Loucy (cell line): Measurements from ENCODE around the gene MINDY4.

Source experiments
- H2AFZ ChIP-seq: fragments of 200-600 bp; sonication (generic); 2 replicates; pipeline ENCODE4 v1.6.0; 2016; ENCODE audit warnings: antibody characterized with exemption, mild to moderate bottlenecking, low read length, moderate library complexity
- H3F3A ChIP-seq: fragments of 200-600 bp; 2 replicates; pipeline ENCODE4 v1.6.0; 2016; ENCODE audit warnings: antibody characterized with exemption, low read depth, mild to moderate bottlenecking
- H3K27me3 ChIP-seq: fragments of 200-600 bp; sonication (generic); 2 replicates; pipeline ENCODE4 v1.6.1; 2014; ENCODE audit warnings: low read length, mild to moderate bottlenecking; ENCODE audit not compliant: insufficient read depth, poor library complexity, severe bottlenecking
- H3K36me3 ChIP-seq: fragments of 200-600 bp; sonication (generic); 2 replicates; pipeline ENCODE4 v1.6.1; 2016; ENCODE audit warnings: low read length; ENCODE audit not compliant: insufficient read depth
- H3K4me1 ChIP-seq: fragments of 200-600 bp; sonication (generic); 2 replicates; pipeline ENCODE4 v1.5.1; 2014; ENCODE audit warnings: low read length, mild to moderate bottlenecking; ENCODE audit not compliant: insufficient read depth, poor library complexity, severe bottlenecking
- H3K4me2 ChIP-seq: fragments of 200-600 bp; sonication (generic); 2 replicates; pipeline ENCODE4 v1.6.0; 2014; ENCODE audit warnings: antibody characterized with exemption, low read length, low read depth, mild to moderate bottlenecking; ENCODE audit not compliant: poor library complexity, severe bottlenecking
- H3K4me3 ChIP-seq: fragments of 200-600 bp; sonication (generic); 2 replicates; pipeline ENCODE4 v1.5.1; 2014; ENCODE audit warnings: low read length, mild to moderate bottlenecking, mixed read lengths; ENCODE audit not compliant: poor library complexity, severe bottlenecking
- H3K79me2 ChIP-seq: fragments of 200-600 bp; sonication (generic); 2 replicates; pipeline ENCODE4 v1.6.1; 2014; ENCODE audit warnings: low read length; ENCODE audit not compliant: insufficient read depth
- H3K9ac ChIP-seq: fragments of 200-600 bp; sonication (generic); 2 replicates; pipeline ENCODE4 v1.6.0; 2014; ENCODE audit warnings: mild to moderate bottlenecking, low read depth, low read length, moderate library complexity; ENCODE audit not compliant: poor library complexity, severe bottlenecking
- H3K9me2 ChIP-seq: fragments of 200-600 bp; sonication (generic); replicated peaks from 2 replicates; pipeline ENCODE4 v1.6.1; 2016; ENCODE audit warnings: low read depth, low read length, mixed read lengths
- H3K9me3 ChIP-seq: fragments of 200-600 bp; sonication (generic); 2 replicates; pipeline ENCODE4 v1.6.1; 2014; ENCODE audit warnings: mild to moderate bottlenecking, antibody characterized with exemption, low read length, low read depth; ENCODE audit not compliant: insufficient read depth
- H4K20me1 ChIP-seq: fragments of 200-600 bp; sonication (generic); 2 replicates; pipeline ENCODE4 v1.6.0; 2014; ENCODE audit warnings: antibody characterized with exemption, low read length, mild to moderate bottlenecking; ENCODE audit not compliant: insufficient read depth, poor library complexity, severe bottlenecking
- CTCF ChIP-seq: fragments of 200-600 bp; sonication (generic); conservative IDR thresholded peaks from 2 replicates; pipeline ENCODE4 v1.5.1; 2014; ENCODE audit warnings: mild to moderate bottlenecking, antibody characterized with exemption, low read length
- EZH2phosphoT487 ChIP-seq: fragments of 200-600 bp; IDR thresholded peaks from 2 replicates; pipeline ENCODE4 v1.6.1; 2018; ENCODE audit warnings: antibody characterized with exemption, mild to moderate bottlenecking, moderate library complexity, borderline replicate concordance

MINDY4 gene

DNA sequence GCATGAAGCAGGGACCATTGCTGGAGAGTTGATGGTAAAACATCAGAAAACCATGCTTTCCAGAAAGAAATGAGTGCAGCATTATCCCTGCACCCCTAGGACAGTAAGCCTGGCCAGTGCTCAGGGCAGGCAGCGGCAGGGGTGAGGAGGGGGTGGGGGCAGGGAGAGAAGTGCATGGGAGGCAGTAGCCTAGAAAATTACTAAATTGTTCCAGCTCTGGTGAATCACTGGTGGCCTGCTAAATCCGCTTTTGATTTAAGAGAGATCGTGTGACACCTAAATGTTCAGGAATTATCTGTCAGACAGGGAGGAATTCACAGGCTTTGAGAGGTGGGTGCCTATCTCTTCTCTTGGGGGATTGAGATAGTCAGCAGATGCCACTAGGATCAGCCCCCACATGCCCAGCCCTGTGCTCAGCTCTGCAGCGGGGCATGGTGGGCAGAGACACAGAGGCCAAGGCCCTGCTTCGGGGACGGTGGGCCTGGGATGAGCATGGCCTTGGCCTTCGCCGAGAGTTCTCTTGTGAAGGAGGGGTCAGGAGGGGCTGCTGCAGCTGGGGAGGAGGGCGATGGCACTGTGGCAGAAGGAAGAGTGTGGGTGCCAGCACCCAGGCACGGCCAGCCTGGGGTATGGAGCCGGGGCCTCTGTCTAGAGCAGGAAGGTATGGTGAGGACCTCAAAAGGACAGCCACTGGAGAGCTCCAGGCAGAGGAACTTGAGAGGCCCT is 135.5 kb downstream of the MINDY4 start:
- Histone ChIP-seq H3K9ac (no peak overlapping the region), H2AFZ (no peak overlapping the region), H3K4me2 (no peak overlapping the region), H3K36me3 (no peaks in the 10 kb centered on the region), H3F3A (no peaks in the 10 kb centered on the region), H3K79me2 (no peaks in the 10 kb centered on the region), H3K27me3 (no peaks in the 10 kb centered on the region), H3K4me3 (no peak overlapping the region), H3K9me2 (no peaks in the 10 kb centered on the region), H3K9me3 (no peaks in the 10 kb centered on the region), H3K4me1 (no peaks in the 10 kb centered on the region), H4K20me1 (no peaks in the 10 kb centered on the region)
- TF ChIP-seq EZH2phosphoT487: no peak
- TF ChIP-seq CTCF: no peak

- no peaks in the 10 kb centered on the region for H3K9me3 ChIP-seq
- H3K4me1 ChIP-seq: no peaks in the 10 kb centered on the region
- H3K9me2 ChIP-seq: no peaks in the 10 kb centered on the region
- TF ChIP-seq EZH2phosphoT487 (no peak), CTCF (no peak)
- H3K4me2 ChIP-seq: no peak overlapping the region
- no peak overlapping the region for H3K9ac ChIP-seq
- no peaks in the 10 kb centered on the region for H3F3A ChIP-seq
- H3K79me2 ChIP-seq: no peaks in the 10 kb centered on the region
- no peak overlapping the region for H2AFZ ChIP-seq
- H4K20me1 ChIP-seq: no peaks in the 10 kb centered on the region
- no peak overlapping the region for H3K4me3 ChIP-seq
- no peaks in the 10 kb centered on the region for H3K27me3 ChIP-seq
- H3K36me3 ChIP-seq: no peaks in the 10 kb centered on the region
Measured at GRCh38 chr7:30907527-30908267, 136.5 kb downstream of the MINDY4 start.

GRCh38 chr7:30908681-30909080 is 137.5 kb downstream of the MINDY4 start:
- no peaks in the 10 kb centered on the region for H3K9me2 ChIP-seq
- no peaks in the 10 kb centered on the region for H4K20me1 ChIP-seq
- H2AFZ ChIP-seq: no peak overlapping the region
- H3K79me2 ChIP-seq: no peaks in the 10 kb centered on the region
- H3K9me3 ChIP-seq: no peaks in the 10 kb centered on the region
- H3K4me1 ChIP-seq: no peaks in the 10 kb centered on the region
- H3K9ac ChIP-seq: no peak overlapping the region
- H3K4me2 ChIP-seq: no peak overlapping the region
- no peak; the same call in 1 of the 2 replicates for TF ChIP-seq CTCF
- no peak for TF ChIP-seq EZH2phosphoT487
- no peaks in the 10 kb centered on the region for H3F3A ChIP-seq
- no peak overlapping the region for H3K4me3 ChIP-seq
- H3K36me3 ChIP-seq: no peaks in the 10 kb centered on the region
- H3K27me3 ChIP-seq: no peaks in the 10 kb centered on the region
